Mammary epithelial cell (primary cell): Measurements from ENCODE around the gene YBX1.

ENCODE experiments used
- EZH2 ChIP-seq: IDR thresholded peaks from 2 replicates; pipeline ENCODE4 v1.6.1; 2012; ENCODE audit warnings: low read length, inconsistent platforms, borderline replicate concordance
- TF ChIP-seq, protein P1 (sequence below), 2 donors: IDR thresholded peaks in 1 of 2; conservative IDR thresholded peaks in 1 of 2; 2 replicates each; pipeline ENCODE4 v1.5.1; 2011 to 2012; ENCODE audit warnings: inconsistent platforms in 2 of 2, low read length in 2 of 2, mild to moderate bottlenecking in 2 of 2, control low read depth in 1 of 2, low read depth in 1 of 2; ENCODE audit not compliant: insufficient read depth in 1 of 2; ENCODE audit errors: extremely low read depth in 1 of 2

DNA sequence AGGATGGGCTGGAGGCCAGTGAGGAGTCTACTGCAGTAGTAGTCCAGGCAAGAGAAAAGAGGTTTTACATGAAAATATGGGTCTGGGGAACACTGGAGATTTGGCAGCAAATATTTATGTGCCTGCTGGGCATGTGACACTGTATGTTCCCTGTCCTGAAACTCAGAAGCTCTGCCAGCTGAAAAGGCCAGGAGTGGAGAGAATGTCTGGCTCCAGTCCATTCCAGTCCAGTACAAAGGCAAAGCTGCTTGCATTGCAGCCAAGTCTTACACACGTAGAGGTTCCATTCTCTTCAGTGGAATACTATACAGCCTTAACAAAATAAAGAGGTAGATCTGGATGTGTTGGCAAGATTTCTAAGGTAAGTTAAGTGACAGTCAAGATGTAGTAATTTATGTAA, 7.5 kb upstream of the YBX1 start:
- TF ChIP-seq, protein P1, sequence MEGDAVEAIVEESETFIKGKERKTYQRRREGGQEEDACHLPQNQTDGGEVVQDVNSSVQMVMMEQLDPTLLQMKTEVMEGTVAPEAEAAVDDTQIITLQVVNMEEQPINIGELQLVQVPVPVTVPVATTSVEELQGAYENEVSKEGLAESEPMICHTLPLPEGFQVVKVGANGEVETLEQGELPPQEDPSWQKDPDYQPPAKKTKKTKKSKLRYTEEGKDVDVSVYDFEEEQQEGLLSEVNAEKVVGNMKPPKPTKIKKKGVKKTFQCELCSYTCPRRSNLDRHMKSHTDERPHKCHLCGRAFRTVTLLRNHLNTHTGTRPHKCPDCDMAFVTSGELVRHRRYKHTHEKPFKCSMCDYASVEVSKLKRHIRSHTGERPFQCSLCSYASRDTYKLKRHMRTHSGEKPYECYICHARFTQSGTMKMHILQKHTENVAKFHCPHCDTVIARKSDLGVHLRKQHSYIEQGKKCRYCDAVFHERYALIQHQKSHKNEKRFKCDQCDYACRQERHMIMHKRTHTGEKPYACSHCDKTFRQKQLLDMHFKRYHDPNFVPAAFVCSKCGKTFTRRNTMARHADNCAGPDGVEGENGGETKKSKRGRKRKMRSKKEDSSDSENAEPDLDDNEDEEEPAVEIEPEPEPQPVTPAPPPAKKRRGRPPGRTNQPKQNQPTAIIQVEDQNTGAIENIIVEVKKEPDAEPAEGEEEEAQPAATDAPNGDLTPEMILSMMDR (conservative IDR thresholded peaks at IDR 0.05 in 1 of 2, IDR thresholded peaks at IDR 0.05 in 1 of 2; ENCODE audit: extremely low read depth in 1 of 2, insufficient read depth in 1 of 2, low read depth in 1 of 2, low read length in 2 of 2), result no peak
- no peak for TF ChIP-seq EZH2
